ENCODE measurements around the gene MMS19.

Gene MMS19

GRCh38 chr10:97434055-97434454, 64.2 kb downstream of the MMS19 start:
- TF ChIP-seq TAF1 (IDR thresholded peaks at IDR 0.05; ENCODE audit: borderline replicate concordance, insufficient read depth, low read length) = no peak
- no peak for TF ChIP-seq REST (IDR thresholded peaks at IDR 0.05; ENCODE audit: insufficient read depth in 1 of 2, low read depth in 2 of 2, low read length in 2 of 2)
- TF ChIP-seq SIN3A (IDR thresholded peaks at IDR 0.05; ENCODE audit: borderline replicate concordance, insufficient read depth, low read length) = no peak
- TF ChIP-seq FOXP2 (optimal IDR thresholded peaks at IDR 0.05; ENCODE audit: borderline replicate concordance, extremely low read depth, extremely low read length, insufficient read depth) = no peak
- TF ChIP-seq POLR2AphosphoS5 (IDR thresholded peaks at IDR 0.05; ENCODE audit: low read depth, low read length) = no peak; the same call in none of the 2 replicates

GRCh38 chr10:97428572-97428981, 69.6 kb downstream of the MMS19 start:
- TF ChIP-seq POLR2AphosphoS5 (IDR thresholded peaks at IDR 0.05; ENCODE audit: low read depth, low read length) = no peak
- no peak for TF ChIP-seq FOXP2 (optimal IDR thresholded peaks at IDR 0.05; ENCODE audit: borderline replicate concordance, extremely low read depth, extremely low read length, insufficient read depth)
- TF ChIP-seq TAF1 (IDR thresholded peaks at IDR 0.05; ENCODE audit: borderline replicate concordance, insufficient read depth, low read length) = no peak
- no peak for TF ChIP-seq REST (IDR thresholded peaks at IDR 0.05; ENCODE audit: insufficient read depth in 1 of 2, low read depth in 2 of 2, low read length in 2 of 2)
- no peak for TF ChIP-seq SIN3A (IDR thresholded peaks at IDR 0.05; ENCODE audit: borderline replicate concordance, insufficient read depth, low read length)

GRCh38 chr10:97427571-97428179, 70.5 kb downstream of the MMS19 start:
- no peak for TF ChIP-seq POLR2AphosphoS5 (IDR thresholded peaks at IDR 0.05; ENCODE audit: low read depth, low read length)
- TF ChIP-seq REST (IDR thresholded peaks at IDR 0.05; ENCODE audit: insufficient read depth in 1 of 2, low read depth in 2 of 2, low read length in 2 of 2) = no peak
- TF ChIP-seq TAF1 (IDR thresholded peaks at IDR 0.05; ENCODE audit: borderline replicate concordance, insufficient read depth, low read length) = no peak
- TF ChIP-seq FOXP2 (optimal IDR thresholded peaks at IDR 0.05; ENCODE audit: borderline replicate concordance, extremely low read depth, extremely low read length, insufficient read depth) = no peak
- TF ChIP-seq SIN3A (IDR thresholded peaks at IDR 0.05; ENCODE audit: borderline replicate concordance, insufficient read depth, low read length) = no peak

- TF ChIP-seq SIN3A (IDR thresholded peaks at IDR 0.05; ENCODE audit: borderline replicate concordance, insufficient read depth, low read length) (no peak), TAF1 (IDR thresholded peaks at IDR 0.05; ENCODE audit: borderline replicate concordance, insufficient read depth, low read length) (no peak), POLR2AphosphoS5 (IDR thresholded peaks at IDR 0.05; ENCODE audit: low read depth, low read length) (no peak), FOXP2 (optimal IDR thresholded peaks at IDR 0.05; ENCODE audit: borderline replicate concordance, extremely low read depth, extremely low read length, insufficient read depth) (no peak)
These were observed 71.2 kb downstream of the MMS19 start for GRCh38 chr10:97426776-97427570.

- peak; percentile 50; the same call in 1 of the 2 replicates for TF ChIP-seq TAF1 (IDR thresholded peaks at IDR 0.05; ENCODE audit: borderline replicate concordance, insufficient read depth, low read length)
- peak; percentile 88 for TF ChIP-seq FOXP2 (optimal IDR thresholded peaks at IDR 0.05; ENCODE audit: borderline replicate concordance, extremely low read depth, extremely low read length, insufficient read depth)
- peak; percentile 71 for TF ChIP-seq POLR2AphosphoS5 (IDR thresholded peaks at IDR 0.05; ENCODE audit: low read depth, low read length)
- no peak for TF ChIP-seq REST (IDR thresholded peaks at IDR 0.05; ENCODE audit: insufficient read depth in 1 of 2, low read depth in 2 of 2, low read length in 2 of 2)
- no peak for TF ChIP-seq SIN3A (IDR thresholded peaks at IDR 0.05; ENCODE audit: borderline replicate concordance, insufficient read depth, low read length)
These were observed 72.1 kb downstream of the MMS19 start, which contains the start of gene PGAM1 for GRCh38 chr10:97425964-97426775. TSS of gene PGAM1 (plus strand) at chr10:97426191. CDS start at chr10:97426308, 117 bp downstream.

All from PFSK-1 (cell line).